Stimulated activated CD4-positive, alpha-beta T cell treated with anti-CD3 and anti-CD28 coated beads, TNF-alpha, amount 100 ng/mL, for 1 hour (primary cell): ENCODE data around the gene TMEM171.

Source experiments
- DNase-seq, 3 donors: peaks; one replicate each; pipeline ENCODE4 v3.0.0-alpha.2; 2020; ENCODE audit warnings: low read depth in 3 of 3, low spot score in 1 of 3

Gene TMEM171

DNA sequence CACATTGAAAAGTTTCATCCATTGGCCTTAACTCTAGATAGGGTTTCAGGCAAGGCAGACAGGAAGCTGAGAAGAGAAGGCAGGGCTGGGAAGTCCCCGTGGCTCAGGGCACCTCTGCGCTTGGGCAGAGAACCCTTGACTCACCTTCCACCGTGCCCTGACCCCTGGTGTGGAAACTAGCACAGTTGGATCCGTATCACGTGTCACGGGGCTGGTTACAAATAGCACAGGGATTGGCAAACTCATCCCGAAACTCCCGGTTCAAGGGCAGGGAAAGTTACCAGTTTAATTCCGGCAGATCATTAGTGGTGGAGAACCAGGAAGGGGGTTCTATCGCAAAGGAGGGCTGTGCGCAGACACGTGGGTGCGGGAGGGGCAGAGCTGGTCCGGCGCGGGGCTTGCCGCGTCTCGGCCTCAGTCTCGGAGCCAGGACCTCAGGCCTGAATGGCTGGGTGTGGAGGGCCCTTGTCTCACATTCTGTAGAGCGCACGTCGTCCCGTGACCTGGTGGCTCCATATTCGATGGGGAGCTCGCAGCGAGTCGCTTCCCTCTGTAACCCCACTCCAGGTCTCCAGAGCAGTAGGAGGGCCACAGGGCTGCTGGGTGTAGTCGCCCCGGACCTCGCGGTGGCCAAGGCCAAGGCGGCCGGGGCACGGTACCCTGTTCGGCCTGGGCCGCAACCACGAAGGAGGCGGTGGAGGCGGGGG is 771 bp upstream of the TMEM171 start:
- DNase-seq, result no peak

DNA sequence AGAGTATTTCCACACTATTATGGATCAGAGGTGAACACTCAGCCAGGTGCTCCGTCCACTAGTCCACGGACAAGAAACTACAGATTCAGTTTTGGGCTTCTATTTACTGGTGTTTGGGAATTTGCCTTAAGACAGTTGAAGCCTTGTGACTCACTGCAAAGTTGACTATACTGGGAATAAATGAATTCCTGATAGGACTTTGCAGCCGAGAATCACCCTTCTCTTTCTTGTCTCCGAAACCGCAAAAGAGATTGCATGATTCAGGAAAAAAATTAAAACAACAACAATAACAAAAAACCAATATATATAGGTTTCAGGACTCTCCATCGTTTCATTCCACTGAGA is 716 bp downstream of the TMEM171 start:
- no peak for DNase-seq

DNA sequence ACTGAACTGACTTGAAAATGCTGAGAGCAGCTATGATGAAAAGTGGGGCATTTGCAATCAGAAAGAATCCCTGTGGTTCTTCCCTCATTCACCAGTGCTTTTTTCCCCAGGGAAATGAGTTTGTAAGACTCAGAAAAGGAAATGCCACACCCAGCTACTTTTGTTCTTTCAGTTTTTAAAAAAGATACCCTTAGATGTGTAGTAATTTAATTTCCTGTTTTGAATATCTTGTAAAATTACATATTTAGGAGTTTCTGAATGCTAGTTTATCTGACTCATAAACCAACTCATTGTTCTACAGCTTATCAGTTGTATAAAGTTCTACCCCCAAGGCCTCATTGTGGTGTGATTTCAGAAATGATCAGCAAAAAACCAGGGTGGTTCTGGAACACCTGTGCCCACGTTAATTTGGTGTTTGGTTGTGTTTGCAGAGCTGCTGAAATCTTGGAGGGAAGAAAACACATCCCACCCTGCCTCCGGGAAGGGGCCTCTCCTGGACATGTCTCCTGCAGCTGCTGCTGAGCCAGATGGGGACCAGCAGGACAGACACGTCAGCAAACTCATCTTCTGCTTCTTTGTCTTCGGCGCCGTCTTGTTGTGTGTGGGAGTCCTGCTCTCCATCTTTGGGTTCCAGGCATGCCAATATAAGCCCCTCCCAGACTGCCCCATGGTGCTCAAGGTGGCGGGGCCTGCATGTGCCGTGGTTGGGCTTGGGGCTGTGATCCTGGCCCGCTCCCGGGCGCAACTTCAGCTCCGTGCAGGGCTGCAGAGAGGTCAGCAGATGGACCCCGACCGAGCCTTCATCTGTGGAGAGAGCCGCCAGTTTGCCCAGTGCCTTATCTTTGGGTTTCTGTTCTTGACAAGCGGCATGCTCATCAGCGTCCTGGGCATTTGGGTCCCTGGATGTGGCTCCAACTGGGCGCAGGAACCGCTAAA is 2.8 kb downstream of the TMEM171 start:
- DNase-seq, result no peak

DNA sequence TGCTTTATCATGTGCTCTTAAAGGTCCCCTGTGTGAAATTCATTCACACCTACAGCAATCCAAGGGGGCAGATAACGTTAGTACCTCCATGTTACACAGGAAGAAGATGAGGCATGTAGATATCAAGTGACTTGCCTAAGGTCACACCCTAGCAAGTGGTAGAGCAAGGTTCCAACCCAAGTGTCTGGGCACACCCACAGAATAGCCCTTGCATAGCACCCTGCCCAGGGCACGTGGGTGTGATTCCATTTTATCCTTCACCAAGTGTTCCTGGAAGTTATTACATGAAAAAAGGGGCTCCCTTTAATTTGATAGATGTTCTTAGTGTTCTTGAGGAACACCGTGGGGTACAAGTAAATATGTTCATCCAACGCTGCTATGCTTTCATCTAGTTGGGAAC is 4.9 kb downstream of the TMEM171 start:
- no peak for DNase-seq

DNA sequence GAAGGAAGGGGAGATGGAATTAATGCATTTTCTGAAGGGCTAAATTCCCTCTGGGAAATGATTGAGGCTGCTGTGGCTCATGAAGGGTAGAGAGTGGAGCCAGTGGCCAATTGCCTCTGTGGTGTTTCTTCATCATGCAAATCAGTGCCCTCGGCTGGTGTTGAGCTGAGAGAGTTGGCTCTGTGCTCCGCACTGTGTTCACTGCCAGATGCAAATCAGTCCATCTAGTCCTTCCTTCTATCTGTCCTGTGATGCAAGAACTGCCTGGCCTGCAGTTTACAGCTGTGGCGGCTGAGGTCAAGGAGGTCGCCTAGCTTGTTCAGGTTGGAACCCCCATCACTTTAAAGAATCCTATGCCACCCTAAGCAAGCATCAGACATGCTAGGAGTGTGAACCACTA is 6.0 kb downstream of the TMEM171 start:
- DNase-seq, result no peak

DNA sequence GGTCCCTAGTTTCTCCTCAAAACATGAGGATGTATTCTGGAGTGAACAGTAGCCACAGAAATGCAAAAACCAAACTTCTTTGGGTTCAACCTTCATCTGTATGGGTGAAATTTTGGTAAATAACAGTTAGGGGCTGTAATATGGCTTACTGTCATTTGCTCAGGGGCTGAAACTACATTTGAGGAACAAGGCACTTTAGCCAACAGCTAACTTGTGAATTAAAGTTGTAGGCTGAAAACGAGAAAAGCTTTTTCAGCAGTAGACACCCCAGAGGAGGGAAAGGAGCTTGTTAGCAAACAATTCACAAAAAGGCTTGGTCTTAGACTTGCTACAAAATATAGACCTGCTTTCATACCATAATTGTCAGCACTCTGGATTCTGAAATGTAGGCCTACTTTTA is 6.6 kb downstream of the TMEM171 start:
- no peak for DNase-seq

DNA sequence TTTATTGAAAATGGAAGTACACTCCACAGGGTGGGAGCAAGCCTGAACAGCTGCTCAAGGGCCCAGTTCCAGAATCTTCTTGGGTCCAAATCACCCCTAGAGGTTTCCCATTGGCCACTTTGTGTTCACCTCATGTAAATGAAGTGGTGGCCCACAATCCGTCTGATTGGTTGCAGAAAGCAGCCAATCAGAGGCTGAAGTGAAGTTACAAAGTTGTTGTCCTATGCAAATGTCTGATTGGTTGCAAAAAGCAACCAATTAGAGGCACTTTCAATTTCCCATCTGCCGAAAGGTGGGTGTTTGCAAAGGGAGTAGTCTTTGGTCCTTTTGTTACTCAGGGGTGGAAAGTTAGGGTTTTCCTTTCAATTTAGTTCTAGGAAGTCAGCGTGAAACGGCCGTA is 8.8 kb downstream of the TMEM171 start:
- no peak for DNase-seq

DNA sequence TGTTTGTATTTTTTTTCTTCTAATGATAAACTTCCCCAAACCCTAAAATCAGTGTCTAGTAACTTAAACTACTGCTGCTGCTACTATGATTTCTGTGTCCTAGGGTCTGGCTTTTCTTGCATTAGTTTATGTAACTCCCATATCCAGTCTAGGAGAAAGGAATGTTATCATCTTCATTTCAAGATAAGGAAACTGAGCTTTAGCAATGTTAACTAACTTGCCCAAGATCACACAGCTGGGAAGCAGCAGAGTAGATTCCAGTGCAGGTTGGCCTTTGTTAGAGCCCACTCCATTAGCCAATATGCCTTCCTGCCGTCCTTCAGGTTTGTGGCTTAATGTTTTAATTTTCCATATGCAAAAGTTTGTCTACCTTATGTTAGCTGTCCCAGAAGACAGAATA is 10.4 kb downstream of the TMEM171 start:
- DNase-seq, result no peak

DNA sequence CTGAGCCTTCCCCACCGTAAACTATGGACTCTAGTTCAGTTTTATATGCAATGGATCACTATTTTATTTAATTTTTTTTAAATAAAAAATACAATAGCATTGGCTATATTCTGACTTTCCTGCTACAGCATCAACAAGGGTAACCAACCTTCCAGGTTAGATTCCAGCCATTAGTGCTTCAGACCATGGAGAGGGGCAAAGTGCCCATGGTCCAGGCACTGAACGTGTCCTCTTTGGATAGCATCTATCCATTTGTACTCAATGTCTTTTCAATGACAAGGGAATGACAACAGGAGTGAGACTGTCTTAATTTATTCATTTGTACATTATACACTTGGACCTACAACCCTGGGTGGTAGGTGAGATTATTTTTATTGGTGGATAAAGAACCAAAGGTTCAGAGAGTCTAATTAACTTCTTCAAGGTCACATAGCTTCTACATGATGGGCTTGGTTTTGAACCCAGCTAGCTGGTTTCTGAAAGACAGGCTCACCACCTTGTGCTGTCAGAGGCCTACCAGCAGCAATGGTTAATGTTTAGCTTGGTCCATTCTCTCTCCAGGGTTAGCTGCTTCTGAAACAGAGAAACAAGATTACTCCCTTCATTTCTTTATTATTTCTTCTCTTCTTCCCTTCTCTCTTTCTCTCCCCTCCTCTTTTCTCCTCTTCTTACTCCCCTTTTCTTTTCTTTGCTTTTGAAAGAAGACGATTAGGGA is 11.5 kb downstream of the TMEM171 start:
- DNase-seq, result no peak

DNA sequence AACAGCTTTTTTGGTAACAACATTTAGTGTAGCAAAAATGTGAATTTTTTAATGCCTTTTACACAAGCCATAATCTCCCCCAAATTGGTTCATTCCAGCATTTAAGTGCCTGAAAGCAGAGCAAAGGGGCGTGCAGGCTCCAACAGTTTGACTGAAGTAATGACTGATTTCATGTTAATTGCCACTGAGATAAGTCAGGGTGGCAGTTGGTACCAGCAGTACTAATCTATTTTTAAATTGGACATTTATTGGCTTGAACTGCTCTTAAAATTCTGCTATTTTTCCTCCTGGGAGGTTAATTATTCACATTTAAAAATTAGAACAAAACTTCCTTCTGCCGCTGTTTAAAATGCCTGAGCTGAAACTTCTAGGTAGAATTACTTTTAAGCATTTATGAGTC is 12.4 kb downstream of the TMEM171 start:
- DNase-seq, result no peak

DNA sequence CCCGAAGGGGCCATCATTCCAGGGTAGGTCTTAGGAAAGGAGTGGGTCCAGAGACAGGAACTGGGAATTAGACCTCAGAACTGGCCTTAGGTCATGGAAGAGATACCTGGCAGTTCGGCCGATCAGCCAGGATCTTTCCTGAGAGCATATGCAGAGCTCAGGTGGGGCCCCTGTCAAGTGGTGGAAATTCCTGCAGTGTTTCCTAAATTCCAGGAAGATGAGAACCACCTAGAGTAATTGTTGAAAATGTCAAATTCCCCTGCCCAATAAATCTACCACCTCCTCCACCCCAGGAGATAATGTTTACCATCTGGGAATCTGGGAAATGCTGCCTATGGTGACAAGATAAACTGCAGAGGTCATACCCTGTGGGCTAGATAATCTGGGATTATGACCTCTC is 14.6 kb downstream of the TMEM171 start:
- DNase-seq, result no peak

DNA sequence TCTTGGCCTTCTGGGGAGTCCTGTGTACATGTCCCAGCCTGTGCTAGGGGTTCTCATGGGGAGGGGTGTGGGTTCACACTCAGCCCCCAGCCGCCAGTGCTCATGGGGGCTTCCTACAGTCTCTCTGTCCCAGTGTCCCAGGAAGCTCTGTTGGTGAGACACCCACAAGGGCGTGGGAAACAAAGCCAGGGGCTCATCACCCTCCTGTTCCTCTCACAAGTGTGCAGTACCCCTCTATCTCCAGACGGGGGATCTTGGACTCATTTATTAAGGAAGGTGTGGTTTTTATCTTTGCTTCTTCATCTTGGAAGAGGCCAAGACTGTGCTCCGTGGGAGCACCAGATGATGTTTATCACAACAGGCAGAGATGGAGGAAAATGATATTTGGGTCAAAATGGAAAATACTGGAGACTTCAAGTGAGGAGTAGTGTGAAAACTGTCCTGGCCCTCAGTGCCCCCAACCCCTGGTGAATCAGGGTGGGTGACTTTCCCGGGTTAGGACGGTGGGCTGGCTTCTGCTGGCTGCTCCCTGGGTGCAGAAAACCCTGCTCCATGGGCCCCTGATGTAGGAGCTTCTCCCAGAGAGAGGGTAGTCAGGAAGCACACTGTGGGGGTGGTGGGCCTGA is 15.2 kb downstream of the TMEM171 start:
- no peak for DNase-seq

DNA sequence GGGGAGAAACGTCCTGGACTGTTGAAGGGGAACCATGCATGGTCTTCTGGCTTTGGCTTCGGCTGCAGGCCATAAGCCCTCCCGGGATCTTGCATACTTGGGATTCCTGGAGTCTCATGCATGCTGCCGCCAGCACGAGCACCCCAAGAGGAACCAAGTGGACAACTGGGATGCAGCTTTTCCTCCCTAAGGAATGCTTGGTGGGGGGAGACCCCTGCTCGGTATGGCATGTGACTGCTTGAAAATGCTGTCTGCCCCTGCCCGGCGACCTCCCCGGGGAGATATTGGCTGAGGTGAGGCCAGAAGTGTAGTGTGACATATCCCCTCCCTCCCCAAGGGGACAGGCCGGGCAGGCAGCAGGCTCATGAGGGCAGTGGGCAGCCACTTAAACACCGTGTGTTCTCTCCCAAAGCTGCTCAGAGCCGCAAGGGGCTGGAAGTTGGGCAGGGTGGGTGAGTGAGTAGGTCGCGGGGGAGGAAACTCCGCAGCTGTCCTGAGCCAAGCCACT is 15.7 kb downstream of the TMEM171 start:
- no peak for DNase-seq

DNA sequence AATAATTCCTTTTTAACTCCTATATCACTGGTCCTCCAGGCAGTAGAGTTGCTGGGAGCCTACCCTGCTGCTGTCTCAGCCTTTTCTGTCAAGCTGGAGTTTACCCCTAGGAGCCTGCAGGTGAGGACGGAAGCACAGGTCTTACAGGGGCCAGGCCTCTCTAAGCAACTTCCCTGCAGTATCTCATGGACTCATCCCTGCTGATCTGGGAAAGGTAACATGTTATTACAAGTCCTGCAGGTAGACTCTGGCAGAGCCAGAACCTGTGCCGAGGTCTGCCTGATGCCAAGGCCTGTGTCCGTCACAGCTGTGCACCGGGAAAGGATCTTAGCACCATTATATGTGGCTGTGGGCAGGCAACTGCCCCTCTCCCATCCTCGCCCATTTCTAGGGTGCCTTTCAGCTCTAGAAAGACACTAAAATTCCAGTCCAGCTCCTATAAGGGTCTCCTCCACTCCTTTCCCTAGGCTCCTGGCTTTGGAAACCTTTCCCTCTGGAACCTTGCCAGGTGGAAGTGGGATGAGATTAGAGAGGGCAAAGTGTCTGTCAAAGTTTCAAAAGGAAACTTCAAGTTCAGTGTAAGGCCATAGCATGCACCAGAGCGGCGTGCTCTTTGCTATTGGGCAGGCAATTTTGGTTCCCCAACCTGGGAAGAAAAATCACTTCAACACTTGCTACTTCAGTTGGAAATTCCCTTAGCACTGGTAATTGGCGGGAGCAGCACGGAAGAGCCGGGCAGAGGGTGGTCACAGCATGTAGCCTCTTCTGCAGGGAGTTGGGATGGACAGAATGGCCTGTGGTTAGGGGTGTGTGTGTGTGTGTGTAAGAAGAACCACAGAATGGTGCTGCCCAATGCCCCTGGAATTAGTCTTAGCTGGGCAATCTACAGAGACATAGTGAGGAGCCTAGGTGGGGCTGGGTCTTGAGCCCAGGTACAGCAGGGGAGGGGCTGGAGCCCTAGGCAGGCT is 17.5 kb downstream of the TMEM171 start:
- DNase-seq, result no peak

DNA sequence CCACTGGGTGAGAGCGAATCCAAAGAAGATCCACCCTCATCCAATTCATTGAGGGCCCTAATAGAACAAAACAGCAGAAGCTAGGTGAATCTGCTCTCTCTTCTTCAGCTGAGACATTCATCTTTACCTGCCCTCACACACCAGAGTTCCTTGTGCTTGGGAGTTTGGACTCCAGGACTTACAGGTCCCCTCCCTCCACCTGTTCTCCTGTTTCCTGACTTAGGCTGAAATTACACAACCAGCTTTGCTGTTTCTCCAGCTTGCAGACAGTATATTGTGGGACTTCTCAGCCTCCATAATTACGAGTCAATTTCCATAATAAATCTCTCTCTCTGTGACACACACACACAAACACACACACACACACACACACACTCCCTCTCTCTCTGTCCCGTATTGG is 19.1 kb downstream of the TMEM171 start:
- no peak for DNase-seq

DNA sequence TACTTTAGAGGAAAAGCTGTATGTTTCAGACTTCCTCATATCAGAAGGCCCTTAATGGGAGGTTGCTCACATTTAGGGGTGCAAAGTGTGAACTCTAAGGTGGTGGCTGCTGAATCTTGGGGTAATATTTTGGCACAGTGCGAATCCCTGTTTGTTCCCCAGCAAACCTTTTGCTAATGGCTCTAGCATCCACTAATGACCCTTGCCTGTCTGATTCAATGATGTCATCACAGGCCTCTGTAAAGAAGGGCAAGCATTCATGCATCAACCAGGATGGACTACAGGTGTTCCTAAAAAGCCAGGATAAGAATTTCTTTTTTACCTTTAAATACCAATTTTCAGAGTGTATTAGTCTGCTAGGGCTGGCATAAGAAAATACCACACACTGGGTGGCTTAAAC is 20.4 kb downstream of the TMEM171 start:
- DNase-seq, result no peak

DNA sequence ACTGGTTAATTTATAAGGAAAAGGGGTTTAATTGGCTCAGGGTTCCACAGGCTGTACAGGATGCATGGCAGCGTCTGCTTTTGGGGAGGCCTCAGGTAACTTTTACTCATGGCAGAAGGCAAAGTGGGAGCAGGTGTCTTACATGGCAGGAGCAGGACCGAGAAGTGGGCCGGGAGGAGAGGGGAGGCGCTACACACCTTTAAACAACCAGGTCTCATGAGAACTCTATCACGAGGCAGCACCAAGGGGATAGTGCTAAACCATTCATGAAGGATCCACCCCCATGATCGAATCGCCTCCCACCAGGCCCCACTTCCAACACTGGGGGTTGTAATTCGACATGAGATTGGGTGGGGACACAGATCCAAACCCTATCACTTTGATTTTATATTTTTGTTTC is 21.7 kb downstream of the TMEM171 start:
- DNase-seq, result no peak

DNA sequence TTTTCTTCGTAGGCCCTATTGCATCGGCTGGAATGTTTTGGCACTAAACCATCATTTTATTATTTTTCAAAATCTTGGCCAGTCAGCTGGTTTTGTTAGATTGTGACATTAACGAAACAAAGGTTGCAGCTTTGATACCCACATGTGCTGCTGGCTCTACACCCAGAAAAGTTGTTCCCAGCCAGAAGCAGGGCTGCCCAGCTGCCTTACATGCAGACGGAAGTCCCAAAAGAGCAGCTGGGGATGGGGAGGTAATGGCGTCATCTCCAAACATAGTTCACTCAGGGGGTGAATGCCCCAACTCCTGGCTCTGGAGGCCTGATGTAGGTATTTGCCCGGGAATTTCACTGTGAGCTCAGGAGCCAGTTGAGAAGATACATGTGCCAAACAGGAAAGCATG is 23.3 kb downstream of the TMEM171 start:
- DNase-seq, result no peak

DNA sequence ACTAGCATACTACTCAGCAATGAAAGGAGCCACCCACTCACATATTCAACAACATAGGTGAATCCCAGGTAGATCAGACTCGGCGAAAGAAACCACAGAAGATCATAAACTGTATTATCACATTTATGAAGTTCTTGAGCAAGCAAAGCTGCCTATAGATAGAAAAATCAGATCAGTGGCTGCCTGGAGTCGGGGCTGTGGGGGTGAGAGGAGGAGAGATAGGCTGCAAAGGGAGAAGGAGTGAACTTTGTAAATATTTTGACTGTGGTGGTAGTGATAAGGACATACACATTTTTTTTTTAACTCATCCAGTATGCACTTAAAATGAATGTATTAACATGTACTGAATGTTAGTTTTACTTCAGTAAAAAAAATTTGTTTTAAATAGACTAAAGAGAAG is 29.2 kb downstream of the TMEM171 start:
- DNase-seq, result no peak

DNA sequence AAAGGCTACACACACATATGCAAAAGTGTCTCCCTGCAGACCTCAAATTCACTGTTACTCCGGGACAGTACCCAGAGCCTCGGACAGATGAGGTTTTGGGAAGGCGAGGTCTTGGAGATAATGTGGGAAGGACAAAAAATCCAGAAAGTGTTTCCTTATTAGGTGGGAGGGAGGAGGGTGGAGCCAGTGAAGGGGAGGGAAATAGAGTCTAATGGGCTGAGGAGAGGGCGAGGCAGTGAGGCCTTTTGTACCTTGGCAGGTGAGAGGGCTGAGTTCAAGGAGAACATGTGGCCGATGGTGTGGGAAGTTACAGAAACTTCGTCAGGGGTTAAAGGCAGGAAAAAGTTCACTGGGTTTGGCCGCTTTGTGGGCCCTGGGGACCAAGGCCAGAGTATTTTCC is 30.5 kb downstream of the TMEM171 start:
- no peak for DNase-seq
